Measurements from ENCODE around the gene CASQ2.

The CASQ2 gene

GRCh38 chr1:115727706-115728249, 40.7 kb downstream of the CASQ2 start:
- no peak for DNase-seq

- no peak for DNase-seq
Measured at GRCh38 chr1:115726570-115726969, 41.9 kb downstream of the CASQ2 start.

DNA sequence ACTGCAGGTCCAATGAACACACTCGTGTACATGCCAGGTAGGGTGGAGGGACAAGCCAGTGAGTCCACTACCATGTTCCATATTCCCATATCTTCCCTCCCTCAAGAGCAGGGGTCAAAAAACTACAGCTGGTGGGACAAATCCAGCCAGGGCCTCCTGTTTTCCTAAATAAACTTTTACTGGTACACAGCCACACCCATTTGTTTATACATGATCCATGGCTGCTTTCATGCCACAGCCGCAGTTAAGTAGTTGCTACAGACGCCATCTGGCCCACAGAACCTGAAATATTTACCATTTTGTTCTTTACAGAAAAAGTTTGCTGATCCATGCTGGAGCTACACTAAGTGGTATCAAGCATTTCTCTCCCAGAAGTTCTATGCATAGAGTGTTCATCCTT, 42.4 kb downstream of the CASQ2 start:
- no peak for DNase-seq

DNA sequence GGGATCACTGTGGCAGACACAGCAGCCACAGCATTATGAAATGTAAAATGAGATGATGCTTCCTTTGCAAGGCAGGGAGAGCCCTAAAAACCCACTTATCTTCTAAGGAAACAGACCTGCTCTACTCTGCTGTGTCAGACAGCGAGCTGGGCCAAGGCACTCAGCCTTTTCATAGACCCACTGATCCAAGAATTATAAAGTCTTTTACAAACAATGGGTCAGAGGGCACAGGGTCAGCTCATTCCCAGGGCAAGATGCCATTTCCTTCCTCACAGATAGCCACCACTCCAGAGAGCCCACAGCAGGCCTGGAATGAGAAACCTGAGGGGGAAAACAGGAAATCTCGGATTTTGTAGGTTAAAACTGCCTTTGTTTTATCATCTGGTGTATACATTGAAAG, 42.9 kb downstream of the CASQ2 start:
- DNase-seq = no peak

DNA sequence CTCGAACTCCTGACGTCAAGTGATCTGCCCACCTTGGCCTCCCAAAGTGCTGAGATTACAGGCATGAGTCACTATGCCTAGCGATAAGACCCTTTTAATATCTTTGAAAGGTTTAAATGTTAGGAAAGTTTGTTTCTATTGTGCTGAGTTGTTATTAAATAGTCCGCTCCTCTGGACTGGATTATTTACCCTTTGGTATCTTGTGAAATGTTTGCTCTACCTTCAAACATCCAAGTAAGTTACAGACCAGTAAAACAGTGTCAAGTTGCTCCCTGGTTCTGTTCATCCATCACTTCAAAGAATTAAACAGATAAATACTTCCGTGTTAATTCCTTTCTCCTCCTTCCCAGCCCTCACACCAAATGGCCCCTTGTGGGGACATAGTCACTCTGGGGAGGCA, 44.8 kb downstream of the CASQ2 start:
- no peak for DNase-seq

GRCh38 chr1:115722221-115722620, 46.3 kb downstream of the CASQ2 start:
- DNase-seq = no peak

GRCh38 chr1:115719285-115719684, 49.2 kb downstream of the CASQ2 start:
- DNase-seq = no peak

- DNase-seq = no peak
Measured at GRCh38 chr1:115718011-115718754, 50.3 kb downstream of the CASQ2 start.

DNA sequence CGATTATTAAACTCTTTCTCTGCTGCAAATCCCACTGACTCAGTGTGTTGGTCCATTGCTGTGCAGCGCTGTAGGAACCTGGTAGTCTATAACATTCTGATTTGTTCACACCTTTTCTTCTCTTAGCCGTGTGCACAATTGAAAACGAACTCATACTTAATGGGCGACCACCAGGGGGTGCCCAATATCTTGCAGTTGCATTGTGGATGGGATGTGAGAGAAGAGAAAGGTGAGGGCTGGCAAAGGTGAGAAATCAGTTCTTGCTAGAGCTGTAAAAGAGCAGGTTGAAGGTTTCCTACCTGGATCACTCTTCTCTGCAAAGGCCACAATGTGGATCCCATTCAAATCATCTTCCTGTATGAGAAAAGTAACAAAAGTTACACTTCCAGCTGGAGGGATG, 51.0 kb downstream of the CASQ2 start:
- DNase-seq = peak; percentile 27

- no peak for DNase-seq
Measured at GRCh38 chr1:115714572-115715141, 53.9 kb downstream of the CASQ2 start.

DNA sequence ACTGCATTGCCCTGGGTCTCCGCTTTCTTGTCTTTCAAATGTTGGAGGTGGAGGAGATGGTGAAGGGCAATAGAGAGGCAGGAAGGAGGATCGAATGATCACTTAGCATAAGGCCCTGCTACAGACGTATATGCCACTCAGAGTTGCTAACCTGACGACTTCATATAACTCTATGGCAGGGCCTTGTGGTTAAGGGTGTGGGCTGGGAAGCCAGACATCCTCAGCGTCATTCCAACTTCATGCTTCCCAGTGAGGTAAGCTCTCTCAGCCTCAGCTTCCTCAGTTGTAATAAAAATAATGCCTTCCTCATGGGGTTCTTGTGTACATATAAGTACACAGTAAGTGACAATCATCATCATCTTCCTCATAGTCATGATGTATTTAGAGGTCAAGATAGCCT, 54.6 kb downstream of the CASQ2 start:
- DNase-seq = no peak

- DNase-seq = no peak
Measured at GRCh38 chr1:115712911-115713609, 55.5 kb downstream of the CASQ2 start.

- no peak for DNase-seq
Measured at GRCh38 chr1:115710859-115711624, 57.5 kb downstream of the CASQ2 start.

DNA sequence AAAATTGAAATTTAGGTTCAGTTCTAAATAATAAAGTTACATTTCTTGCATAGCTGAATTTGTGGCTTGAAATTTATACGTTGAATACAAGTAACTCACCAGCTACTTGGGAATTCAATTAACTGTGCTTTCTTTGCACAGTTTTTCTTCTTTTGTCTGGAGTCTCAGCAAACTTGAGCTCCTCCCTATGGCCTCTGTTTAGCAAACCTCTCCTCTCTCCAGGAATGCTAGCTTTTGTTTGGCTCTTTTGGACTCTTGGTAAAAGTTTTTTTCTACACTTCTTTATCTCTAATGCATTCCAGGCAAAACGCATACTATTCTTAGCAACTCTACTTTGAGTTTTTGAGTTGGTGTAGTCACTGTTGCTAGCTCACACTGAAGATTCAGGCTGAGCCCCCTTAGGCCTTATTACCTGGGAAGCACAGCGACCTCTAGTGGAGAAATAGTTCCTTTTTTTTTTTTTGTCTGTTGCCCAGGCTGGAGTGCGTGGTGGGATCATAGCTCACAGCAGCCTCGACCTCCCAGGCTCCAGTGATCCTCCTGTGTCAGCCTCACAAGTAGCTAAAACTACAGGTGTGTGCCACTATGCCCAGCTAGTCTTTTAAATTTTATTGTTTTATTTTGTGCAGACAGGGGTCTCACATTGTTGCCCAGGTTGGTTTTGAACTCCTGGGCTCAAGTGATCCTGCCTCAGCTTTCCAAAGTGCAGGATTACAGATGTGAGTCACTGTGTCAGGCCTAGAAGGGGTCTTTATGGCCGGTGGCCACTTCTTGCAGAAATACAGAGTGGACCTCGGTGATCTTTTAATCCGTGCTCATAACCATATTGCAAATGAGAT, 61.7 kb downstream of the CASQ2 start:
- DNase-seq = peak; percentile 22

GRCh38 chr1:115705963-115706362, 62.6 kb downstream of the CASQ2 start:
- DNase-seq = no peak

DNA sequence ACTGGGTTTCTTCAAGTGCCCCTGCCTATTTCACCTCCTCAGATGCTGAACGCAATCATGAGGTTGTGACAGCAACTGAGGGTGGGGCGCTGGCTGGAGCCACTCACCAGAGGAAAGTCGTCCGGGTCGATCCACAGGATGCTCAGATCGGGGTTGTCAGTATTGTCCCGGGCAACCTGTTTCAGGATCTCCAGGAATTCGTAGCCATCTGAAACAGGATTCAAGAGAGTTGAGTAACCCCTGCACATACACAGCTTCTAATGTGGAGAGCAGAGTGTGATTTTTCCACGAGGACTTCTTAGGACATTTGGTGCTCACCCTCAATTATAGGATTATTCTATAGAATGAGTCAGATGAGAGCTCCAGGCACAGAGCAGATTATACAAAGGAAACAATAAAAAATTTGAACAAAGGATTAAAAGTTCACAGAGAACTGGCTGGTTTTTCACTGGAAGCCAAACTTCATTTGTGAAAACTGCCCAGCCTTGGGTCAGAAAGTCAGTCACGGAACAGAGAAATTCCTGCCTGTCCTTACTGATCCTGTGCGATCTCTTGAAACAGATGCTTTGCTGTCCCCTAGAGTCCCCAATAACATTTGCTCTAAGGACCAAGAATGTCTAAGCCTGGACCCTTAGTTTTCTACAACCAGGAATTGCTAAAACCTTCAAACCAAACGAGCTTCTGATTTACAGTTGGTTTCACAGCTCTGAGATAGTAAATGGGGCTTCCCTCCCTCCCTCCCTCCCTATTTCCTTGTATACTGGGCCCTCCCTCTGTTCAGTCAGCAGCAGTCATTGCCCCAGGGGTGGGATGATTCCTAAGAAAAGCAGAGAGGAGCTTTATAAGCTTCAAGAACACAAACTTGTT, 63.2 kb downstream of the CASQ2 start:
- DNase-seq = no peak

GRCh38 chr1:115702959-115703358, 65.6 kb downstream of the CASQ2 start:
- DNase-seq = no peak

GRCh38 chr1:115701090-115701489, 67.4 kb downstream of the CASQ2 start:
- no peak for DNase-seq

- DNase-seq = no peak
Measured at GRCh38 chr1:115697619-115698018, 70.9 kb downstream of the CASQ2 start.

DNA sequence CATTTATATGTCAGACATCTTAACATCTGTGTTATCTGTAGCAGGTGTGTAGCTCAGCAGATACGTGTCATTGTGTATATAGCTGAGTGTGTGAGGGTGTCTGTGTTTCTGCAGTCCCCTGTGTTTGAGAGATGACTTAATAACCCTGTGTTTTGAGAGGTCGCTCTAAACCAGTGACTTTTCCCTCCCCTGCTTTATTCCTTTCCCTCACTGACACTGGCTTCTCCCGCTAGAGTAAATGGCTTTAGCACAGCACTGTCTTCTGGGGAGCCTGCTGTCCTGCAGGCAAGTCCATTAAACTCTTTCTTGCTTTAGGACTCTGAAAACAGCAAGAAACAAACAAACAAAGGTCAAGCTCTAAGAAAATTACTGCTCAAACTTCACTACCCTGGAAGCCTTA, 73.7 kb downstream of the CASQ2 start:
- DNase-seq = no peak

- DNase-seq = no peak
Measured at GRCh38 chr1:115692224-115692623, 76.3 kb downstream of the CASQ2 start.
